ENCODE results near the gene ADAM12.

The ADAM12 gene

GRCh38 chr10:126170776-126171175 is 217.5 kb downstream of the ADAM12 start:
- DNase-seq, result no peak

GRCh38 chr10:126170371-126170770 is 217.9 kb downstream of the ADAM12 start:
- DNase-seq, result no peak

- no peak for DNase-seq
Measured at GRCh38 chr10:126169899-126170298, 218.4 kb downstream of the ADAM12 start.

- no peak for DNase-seq
Measured at GRCh38 chr10:126166797-126167196, 221.5 kb downstream of the ADAM12 start.

- DNase-seq, result no peak
Measured at GRCh38 chr10:126165874-126166273, 222.4 kb downstream of the ADAM12 start.

GRCh38 chr10:126163506-126163905 is 224.8 kb downstream of the ADAM12 start:
- DNase-seq, result no peak

GRCh38 chr10:126161691-126162090 is 226.6 kb downstream of the ADAM12 start:
- no peak for DNase-seq

- DNase-seq, result no peak
Measured at GRCh38 chr10:126160971-126161630, 227.2 kb downstream of the ADAM12 start.

- no peak for DNase-seq
Measured at GRCh38 chr10:126160571-126160970, 227.7 kb downstream of the ADAM12 start.

- DNase-seq, result no peak
Measured at GRCh38 chr10:126158133-126158892, 230.0 kb downstream of the ADAM12 start.

- DNase-seq, result no peak
Measured at GRCh38 chr10:126157189-126157588, 231.1 kb downstream of the ADAM12 start.

GRCh38 chr10:126156503-126156902 is 231.8 kb downstream of the ADAM12 start:
- no peak for DNase-seq

GRCh38 chr10:126156012-126156411 is 232.3 kb downstream of the ADAM12 start:
- DNase-seq, result no peak

- no peak for DNase-seq
Measured at GRCh38 chr10:126155528-126155927, 232.7 kb downstream of the ADAM12 start.

GRCh38 chr10:126153711-126154628 is 234.3 kb downstream of the ADAM12 start:
- no peak for DNase-seq

- DNase-seq, result peak; percentile 6
Measured at GRCh38 chr10:126147866-126148587, 240.2 kb downstream of the ADAM12 start.

- DNase-seq, result no peak
Measured at GRCh38 chr10:126146771-126147170, 241.5 kb downstream of the ADAM12 start.

GRCh38 chr10:126143117-126143516 is 245.2 kb downstream of the ADAM12 start:
- DNase-seq, result no peak

- DNase-seq, result no peak
Measured at GRCh38 chr10:126140746-126141273, 247.5 kb downstream of the ADAM12 start.

GRCh38 chr10:126137562-126138221 is 250.6 kb downstream of the ADAM12 start:
- DNase-seq, result no peak

GRCh38 chr10:126135941-126136595 is 252.2 kb downstream of the ADAM12 start:
- no peak for DNase-seq
